ENCODE measurements around the gene SPATA3.

GRCh38 chr2:230981704-230982103, 14.2 kb upstream of the SPATA3 start:
- TF ChIP-seq CTCF (IDR thresholded peaks at IDR 0.05; ENCODE audit: poor library complexity) (no peak), EZH2 (IDR thresholded peaks at IDR 0.05; ENCODE audit: borderline replicate concordance) (no peak), EZH2phosphoT487 (IDR thresholded peaks at IDR 0.05; ENCODE audit: low read depth, severe bottlenecking, unreplicated experiment) (no peak)

Data from hepatocyte (in vitro differentiated cells).